Endodermal cell (in vitro differentiated cells): Measurements from ENCODE around the gene TMSB15B. TPM values are rescaled to one million over a fixed set of nuclear protein-coding genes. Genes with fewer than 3 reads are reported as not detected.
A peak's percentile ranks its signal among the peaks of the same experiment; 100 is the strongest.
"Not testable (repeated sequence)": the region's sequence is repeated elsewhere in the genome, so short reads cannot be mapped to it uniquely, and the experiment has no call there.

Source experiments
- DNase-seq: peaks from one replicate; pipeline ENCODE4 v3.0.0-alpha.2; 2017
- H3K27ac ChIP-seq: 2 replicates; pipeline ENCODE4 v1.5.1; 2013; ENCODE audit warnings: mild to moderate bottlenecking, low read depth, low read length, moderate library complexity
- H3K27me3 ChIP-seq: 2 replicates; pipeline ENCODE4 v1.6.1; 2013; ENCODE audit warnings: mild to moderate bottlenecking, low read length, moderate library complexity; ENCODE audit not compliant: insufficient read depth, control insufficient read depth, poor library complexity, severe bottlenecking
- H3K36me3 ChIP-seq: 2 replicates; pipeline ENCODE4 v1.7.0; 2013; ENCODE audit warnings: mild to moderate bottlenecking, low read length, moderate library complexity; ENCODE audit not compliant: control insufficient read depth, insufficient read depth
- H3K4me1 ChIP-seq: one replicate; pipeline ENCODE4 v1.7.0; 2013; ENCODE audit warnings: low read length; ENCODE audit not compliant: control insufficient read depth, insufficient read depth
- H3K4me3 ChIP-seq: 2 replicates; pipeline ENCODE4 v1.5.1; 2013; ENCODE audit warnings: mild to moderate bottlenecking, low read length, moderate library complexity
- H3K9ac ChIP-seq: 2 replicates; pipeline ENCODE4 v1.6.1; 2013; ENCODE audit warnings: mild to moderate bottlenecking, low read length, moderate library complexity; ENCODE audit not compliant: poor library complexity, severe bottlenecking; ENCODE audit errors: extremely low read depth
- H3K9me3 ChIP-seq: 2 replicates; pipeline ENCODE4 v1.6.1; 2013; ENCODE audit warnings: mild to moderate bottlenecking, low read length, moderate library complexity; ENCODE audit not compliant: control insufficient read depth
- H3K27ac Mint-ChIP-seq: 2 replicates; pipeline ENCODE4 v1.8.0; 2020; ENCODE audit warnings: mixed read lengths
- H3K27me3 Mint-ChIP-seq: 2 replicates; pipeline ENCODE4 v1.8.0; 2021; ENCODE audit warnings: mild to moderate bottlenecking, mixed read lengths; ENCODE audit not compliant: insufficient read depth
- H3K36me3 Mint-ChIP-seq: 2 replicates; pipeline ENCODE4 v1.8.0; 2020; ENCODE audit warnings: low read depth, mixed read lengths
- H3K4me1 Mint-ChIP-seq: 2 replicates; pipeline ENCODE4 v1.8.0; 2020; ENCODE audit warnings: mixed read lengths
- H3K4me3 Mint-ChIP-seq: 2 replicates; pipeline ENCODE4 v1.8.0; 2020; ENCODE audit warnings: mild to moderate bottlenecking, moderate library complexity, mixed read lengths
- H3K9me3 Mint-ChIP-seq: 2 replicates; pipeline ENCODE4 v1.8.0; 2020; ENCODE audit warnings: mild to moderate bottlenecking, mixed read lengths
- CTCF ChIP-seq: fragments of 200-600 bp; sonication (generic); conservative IDR thresholded peaks from 2 replicates; pipeline ENCODE4 v1.5.0; 2021; ENCODE audit warnings: antibody characterized with exemption, mild to moderate bottlenecking
- WGBS, 2 experiments: methylation state at CpG; one replicate each; pipeline versions ENCODE4 v1.1.5 to v1.1.7; 2013; ENCODE audit warnings: missing lambda C conversion rate in 2 of 2, mixed read lengths in 1 of 2; ENCODE audit not compliant: insufficient coverage in 1 of 2, insufficient read length in 1 of 2; 5-methylcytosine and 5-hydroxymethylcytosine counted together
- long read RNA-seq, 4 experiments: library from polyadenylated mRNA in 2 of 4; library from RNA in 1 of 4; library from capped mRNA in 1 of 4; stranded (forward) in 3 of 4; unstranded in 1 of 4; transcript quantifications; one replicate each; pipeline ENCODE4 v2.0.0, GENCODE V29; 2020 to 2021; ENCODE audit warnings: inconsistent platforms in 1 of 4
- polyA plus RNA-seq, 2 experiments: library from polyadenylated mRNA; stranded (reverse); fragments of 50-300 nt; gene quantifications; one replicate each; pipeline ENCODE4 v1.2.3, GENCODE V29; 2013
- total RNA-seq, 2 donors: library from RNA; stranded (reverse); fragmentation: NEBNext Ultra II Directional in 1 of 2; extraction: Animal tissue kit (Norgen Biotek cat#: 25700) in 1 of 2; gene quantifications; 2 replicates in 1 of 2; 3 replicates in 1 of 2; pipeline ENCODE4 v1.2.1, GENCODE V29; 2021

TMSB15B gene
- total RNA-seq, result 10 to 100 TPM; 19.3 to 21.0 TPM
- polyA plus RNA-seq (2013, experiment 1 of 2), result 75.1 TPM
- 84.1 TPM for polyA plus RNA-seq (2013, experiment 2 of 2)
- long read RNA-seq, experiment 1, partial matches to known transcripts, result 0 of 5 reads
- long read RNA-seq, experiment 1, other reads (novel, unspliced or antisense), result 1 of 5 reads
- long read RNA-seq, experiment 2, transcript TMSB15B-204 (3 exons, 665 nt), result major isoform, 11 of 23 reads
- long read RNA-seq, experiment 2, partial matches to known transcripts, result 2 of 23 reads
- long read RNA-seq, experiment 2, other reads (novel, unspliced or antisense), result 8 of 23 reads
- long read RNA-seq, experiment 3, partial matches to known transcripts, result 3 of 9 reads
- long read RNA-seq, experiment 3, other reads (novel, unspliced or antisense), result 1 of 9 reads
- long read RNA-seq, experiment 4, partial matches to known transcripts, result 0 of 6 reads
- long read RNA-seq, experiment 4, other reads (novel, unspliced or antisense), result 4 of 6 reads

GRCh38 chrX:103962411-103963278 is at the start of gene TMSB15B:
TSS of gene TMSB15B (plus strand) at chrX:103962627.
- not testable (repeated sequence) for H3K4me1 Mint-ChIP-seq, H3K27ac ChIP-seq, H3K27me3 ChIP-seq, H3K4me3 ChIP-seq, H3K27me3 Mint-ChIP-seq, H3K36me3 Mint-ChIP-seq, H3K9me3 Mint-ChIP-seq, DNase-seq, H3K9ac ChIP-seq, H3K36me3 ChIP-seq, H3K9me3 ChIP-seq, H3K4me3 Mint-ChIP-seq, H3K4me1 ChIP-seq, H3K27ac Mint-ChIP-seq
- no CpG with 5 or more reads among the region's 55 CpGs for WGBS, 2 experiments

- Histone ChIP-seq H3K36me3 (no peaks in the 10 kb centered on the region), H3K27ac (no peak overlapping the region), H3K9ac (no peak overlapping the region), H3K9me3 (no peaks in the 10 kb centered on the region), H3K27me3 (no peaks in the 10 kb centered on the region), H3K4me1 (no peaks in the 10 kb centered on the region), H3K4me3 (no peak overlapping the region)
- H3K9me3 Mint-ChIP-seq, result peaks cover 27% of the 10 kb centered on the region
- H3K27me3 Mint-ChIP-seq, result peaks cover 8% of the 10 kb centered on the region
- WGBS, 2 experiments, result 83% methylated on average over 10 of the region's 10 CpGs; no CpG with 5 or more reads in 1 of the 2 experiments
- TF ChIP-seq CTCF, result no peak
- H3K4me3 Mint-ChIP-seq, result no peak overlapping the region
- H3K27ac Mint-ChIP-seq, result no peak overlapping the region
- H3K4me1 Mint-ChIP-seq, result peaks cover 5% of the 10 kb centered on the region
- peak; percentile 59 for DNase-seq
- peaks cover 3% of the 10 kb centered on the region for H3K36me3 Mint-ChIP-seq
Observed at GRCh38 chrX:103913356-103914020, 48.9 kb upstream of the TMSB15B start.

- H3K36me3 ChIP-seq, result no peaks in the 10 kb centered on the region
- H3K9ac ChIP-seq, result no peak overlapping the region
- H3K27ac ChIP-seq, result no peak overlapping the region
- peaks cover 20% of the 10 kb centered on the region for H3K27me3 Mint-ChIP-seq
- TF ChIP-seq CTCF, result peak; percentile 77
- peaks cover 22% of the 10 kb centered on the region for H3K9me3 Mint-ChIP-seq
- H3K27ac Mint-ChIP-seq, result peak overlapping the region; percentile 72
- no peaks in the 10 kb centered on the region for H3K9me3 ChIP-seq
- H3K27me3 ChIP-seq, result no peaks in the 10 kb centered on the region
- no peaks in the 10 kb centered on the region for H3K4me1 ChIP-seq
- H3K4me3 Mint-ChIP-seq, result peak overlapping the region; percentile 75
- peaks cover 2% of the 10 kb centered on the region for H3K36me3 Mint-ChIP-seq
- WGBS, 2 experiments, result 1% methylated on average over 16 of the region's 18 CpGs; no CpG with 5 or more reads in 1 of the 2 experiments
- H3K4me3 ChIP-seq, result peak overlapping the region; percentile 85
- peaks cover 6% of the 10 kb centered on the region for H3K4me1 Mint-ChIP-seq
- DNase-seq, result peak; percentile 94
Observed at GRCh38 chrX:103918050-103918449, 44.4 kb upstream of the TMSB15B start.
